Measurements from ENCODE around the gene P3H3. TPM values are rescaled to one million over a fixed set of nuclear protein-coding genes. Genes with fewer than 3 reads are reported as not detected.
"Not testable (repeated sequence)": the region's sequence is repeated elsewhere in the genome, so short reads cannot be mapped to it uniquely, and the experiment has no call there.

P3H3 gene
- total RNA-seq, 1 experiment from 2014 or later: 25.6 TPM

GRCh38 chr12:6887460-6887859 is 59.3 kb downstream of the P3H3 start:
- H3K36me3 ChIP-seq (ENCODE audit: control insufficient read depth, insufficient read depth, low read length): peaks cover 6% of the 10 kb centered on the region; the same call in 1 of the 2 replicates
- H3K27me3 Mint-ChIP-seq (ENCODE audit: insufficient read depth, unreplicated experiment): no peaks in the 10 kb centered on the region
- BruUV-seq (replicated peaks): no TSS peak
- H3K27ac Mint-ChIP-seq (ENCODE audit: unreplicated experiment): peak overlapping the region; percentile 98
- no peaks in the 10 kb centered on the region for H3K9me3 Mint-ChIP-seq (ENCODE audit: unreplicated experiment)
- no peaks in the 10 kb centered on the region for H3K9me3 ChIP-seq
- H3K4me3 ChIP-seq (ENCODE audit: low read depth, low read length): no peak overlapping the region
- CTCF ChIA-PET: interaction anchor here (0.6 to 2.9 kb wide), 4 partner anchors 15 to 121 kb away, joined by 3 to 12 read pairs (median 3); partner anchors contain the start of gene SPSB2
- no peaks in the 10 kb centered on the region for H3K27me3 ChIP-seq (replicated peaks; ENCODE audit: control insufficient read depth, insufficient read depth, low read length)
- DNase-seq: peak in 1 of 2 experiments; percentile 48
- TF ChIP-seq CTCF (IDR thresholded peaks at IDR 0.05; ENCODE audit: insufficient read depth in 1 of 2, low read depth in 1 of 2, low read length in 1 of 2, severe bottlenecking in 1 of 2, unreplicated experiment in 1 of 2): no peak
- no peak overlapping the region for H3K4me3 Mint-ChIP-seq (ENCODE audit: unreplicated experiment)
- peaks cover 80% of the 10 kb centered on the region for H3K36me3 Mint-ChIP-seq (ENCODE audit: insufficient read depth, unreplicated experiment)
- H3K4me1 ChIP-seq: peaks cover 50% of the 10 kb centered on the region
- intact Hi-C loops (cut with micrococcal nuclease; ENCODE audit: unreplicated experiment): no loop called here
- POLR2A ChIA-PET: interaction anchor here (1.9 kb wide), 1 partner anchor 15 kb away, joined by 12 read pairs; the partner anchor contains the start of gene SPSB2
- H3K4me1 Mint-ChIP-seq (ENCODE audit: low read depth, unreplicated experiment): peaks cover 21% of the 10 kb centered on the region

- Histone ChIP-seq H3K4me3 (ENCODE audit: low read depth, low read length) (no peak overlapping the region), H3K4me1 (peaks cover 50% of the 10 kb centered on the region), H3K27me3 (replicated peaks; ENCODE audit: control insufficient read depth, insufficient read depth, low read length) (no peaks in the 10 kb centered on the region), H3K9me3 (no peaks in the 10 kb centered on the region), H3K36me3 (ENCODE audit: control insufficient read depth, insufficient read depth, low read length) (peaks cover 6% of the 10 kb centered on the region; the same call in 1 of the 2 replicates)
- intact Hi-C loops (cut with micrococcal nuclease; ENCODE audit: unreplicated experiment): no loop called here
- BruUV-seq (replicated peaks): no TSS peak
- ChIA-PET CTCF (interaction anchor here (2.9 kb wide), 1 partner anchor 16 kb away, joined by 12 read pairs; the partner anchor contains the start of gene SPSB2), POLR2A (no interaction called here)
- peaks cover 72% of the 10 kb centered on the region for H3K36me3 Mint-ChIP-seq (ENCODE audit: insufficient read depth, unreplicated experiment)
- peak overlapping the region; percentile 98 for H3K27ac Mint-ChIP-seq (ENCODE audit: unreplicated experiment)
- H3K4me3 Mint-ChIP-seq (ENCODE audit: unreplicated experiment): no peak overlapping the region
- H3K4me1 Mint-ChIP-seq (ENCODE audit: low read depth, unreplicated experiment): peaks cover 21% of the 10 kb centered on the region
- TF ChIP-seq CTCF (IDR thresholded peaks at IDR 0.05; ENCODE audit: insufficient read depth in 1 of 2, low read depth in 1 of 2, low read length in 1 of 2, severe bottlenecking in 1 of 2, unreplicated experiment in 1 of 2): no peak
- no peaks in the 10 kb centered on the region for H3K9me3 Mint-ChIP-seq (ENCODE audit: unreplicated experiment)
- DNase-seq: no peak
- no peaks in the 10 kb centered on the region for H3K27me3 Mint-ChIP-seq (ENCODE audit: insufficient read depth, unreplicated experiment)
Measured at GRCh38 chr12:6888360-6888759, 60.2 kb downstream of the P3H3 start.

GRCh38 chr12:6888794-6889193 is 60.6 kb downstream of the P3H3 start:
- POLR2A ChIA-PET: not testable (repeated sequence)

More at GRCh38 chr12:6888794-6889193, 60.6 kb downstream of the P3H3 start:
- H3K4me1 ChIP-seq: peaks cover 50% of the 10 kb centered on the region
- intact Hi-C loops (cut with micrococcal nuclease; ENCODE audit: unreplicated experiment); H3K36me3 ChIP-seq (ENCODE audit: control insufficient read depth, insufficient read depth, low read length); H3K27me3 ChIP-seq (replicated peaks; ENCODE audit: control insufficient read depth, insufficient read depth, low read length); H3K4me3 Mint-ChIP-seq (ENCODE audit: unreplicated experiment); H3K9me3 ChIP-seq; H3K27me3 Mint-ChIP-seq (ENCODE audit: insufficient read depth, unreplicated experiment); H3K4me3 ChIP-seq (ENCODE audit: low read depth, low read length); H3K9me3 Mint-ChIP-seq (ENCODE audit: unreplicated experiment); DNase-seq; BruUV-seq (replicated peaks): not testable (repeated sequence)
- Mint-ChIP-seq H3K4me1 (ENCODE audit: low read depth, unreplicated experiment) (peaks cover 21% of the 10 kb centered on the region), H3K27ac (ENCODE audit: unreplicated experiment) (peak overlapping the region; percentile 96), H3K36me3 (ENCODE audit: insufficient read depth, unreplicated experiment) (peaks cover 68% of the 10 kb centered on the region)
- CTCF ChIA-PET: interaction anchor here (2.9 kb wide), 1 partner anchor 16 kb away, joined by 12 read pairs; the partner anchor contains the start of gene SPSB2

Other genes with a start within 250 kb of the P3H3 start
- gene CHD4, start 221.0 kb upstream of the P3H3 start, total RNA-seq (2022): 223 and 229 TPM in 2 replicates
- gene LPAR5, start 192.4 kb upstream of the P3H3 start, total RNA-seq (2022): 0.19 and 0.20 TPM in 2 replicates
- gene ACRBP, start 181.0 kb upstream of the P3H3 start, total RNA-seq (2022): 0.73 and 1.3 TPM in 2 replicates
- gene ING4, start 165.3 kb upstream of the P3H3 start, total RNA-seq (2022): 31.6 and 32.8 TPM in 2 replicates
- gene ZNF384, start 139.0 kb upstream of the P3H3 start, total RNA-seq (2022): 119 and 127 TPM in 2 replicates
- gene PIANP, start 127.6 kb upstream of the P3H3 start, total RNA-seq (2022): 0.37 and 0.48 TPM in 2 replicates
- gene COPS7A, start 104.4 kb upstream of the P3H3 start, total RNA-seq (2022): 56.8 and 61.9 TPM in 2 replicates
- 303 and 309 TPM in 2 replicates for gene MLF2, start 75.3 kb upstream of the P3H3 start, total RNA-seq (2022)
- 264 and 285 TPM in 2 replicates for gene PTMS, start 62.0 kb upstream of the P3H3 start, total RNA-seq (2022)
- gene LAG3, start 55.9 kb upstream of the P3H3 start, total RNA-seq (2022): 1.9 and 3.2 TPM in 2 replicates
- not detected in 2 replicates for gene CD4, start 38.9 kb upstream of the P3H3 start, total RNA-seq (2022)
- 0.81 and 1.2 TPM in 2 replicates for gene GPR162, start 6.6 kb upstream of the P3H3 start, total RNA-seq (2022)
- 3.9 and 5.1 TPM in 2 replicates for gene GNB3, start 12.5 kb downstream of the P3H3 start, total RNA-seq (2022)
- 147 and 152 TPM in 2 replicates for gene CDCA3, start 22.9 kb downstream of the P3H3 start, total RNA-seq (2022)
- gene USP5, start 23.7 kb downstream of the P3H3 start, total RNA-seq (2022): 226 and 230 TPM in 2 replicates
- gene TPI1, start 39.1 kb downstream of the P3H3 start, total RNA-seq (2022): 1,141 and 1,254 TPM in 2 replicates
- 23.7 and 24.7 TPM in 2 replicates for gene SPSB2, start 44.9 kb downstream of the P3H3 start, total RNA-seq (2022)
- 7.8 and 8.6 TPM in 2 replicates for gene LRRC23, start 76.4 kb downstream of the P3H3 start, total RNA-seq (2022)
- gene ENO2, start 86.2 kb downstream of the P3H3 start, total RNA-seq (2022): 23.2 and 25.3 TPM in 2 replicates
- gene ATN1, start 99.6 kb downstream of the P3H3 start, total RNA-seq (2022): 126 TPM in 2 replicates
- not detected in 2 replicates for gene RNU7-1, start 115.4 kb downstream of the P3H3 start, total RNA-seq (2022)
- 111 TPM in 2 replicates for gene C12orf57, start 115.6 kb downstream of the P3H3 start, total RNA-seq (2022)
- gene PTPN6, start 122.9 kb downstream of the P3H3 start, total RNA-seq (2022): 43.9 and 54.8 TPM in 2 replicates
- 411 and 479 TPM in 2 replicates for gene PHB2, start 142.3 kb downstream of the P3H3 start, total RNA-seq (2022)
- gene EMG1, start 142.5 kb downstream of the P3H3 start, total RNA-seq (2022): 149 and 161 TPM in 2 replicates
- gene LPCAT3, start 190.1 kb downstream of the P3H3 start, total RNA-seq (2022): 142 and 155 TPM in 2 replicates
- 5.3 and 6.1 TPM in 2 replicates for gene C1S, start 232.3 kb downstream of the P3H3 start, total RNA-seq (2022)